ENCODE results near the gene MACROD2. TPM values are rescaled to one million over a fixed set of nuclear protein-coding genes. Genes with fewer than 3 reads are reported as not detected.

MACROD2 gene
- polyA plus RNA-seq, 4 donors = 1.00 to 4.8 (median 1.4) TPM

- H3K27me3 ChIP-seq (ENCODE audit: control insufficient read depth in 3 of 3, insufficient read depth in 3 of 3, low read length in 3 of 3) = no peaks in the 10 kb centered on the region
- no peak overlapping the region for H3K4me3 ChIP-seq (ENCODE audit: low read depth in 1 of 3, low read length in 3 of 3)
- H3K4me1 ChIP-seq (ENCODE audit: control insufficient read depth in 3 of 3, insufficient read depth in 2 of 3, low read depth in 1 of 3, low read length in 2 of 3) = peaks cover 0 to 3% (median 0%) of the 10 kb centered on the region in 3 donors
- 57 to 68% (median 63%) methylated on average over 1 of the region's 1 CpG for WGBS, 3 donors
- H3K36me3 ChIP-seq (ENCODE audit: control insufficient read depth in 3 of 3, insufficient read depth in 2 of 3, low read depth in 1 of 3, low read length in 3 of 3) = no peaks in the 10 kb centered on the region
- no peak for FAIRE-seq
- H3K9me3 ChIP-seq (ENCODE audit: control insufficient read depth in 2 of 2, insufficient read depth in 1 of 2, low read depth in 1 of 2, low read length in 1 of 2) = peaks cover 0 to 9% of the 10 kb centered on the region in 2 donors
- DNase-seq = no peak
- H3K27ac ChIP-seq (ENCODE audit: low read depth in 1 of 3, low read length in 2 of 3) = no peak overlapping the region
These were observed 1943.5 kb downstream of the MACROD2 start for GRCh38 chr20:15938847-15939246.

GRCh38 chr20:15940127-15940526 is 1944.8 kb downstream of the MACROD2 start:
- no peaks in the 10 kb centered on the region for H3K36me3 ChIP-seq (ENCODE audit: control insufficient read depth in 3 of 3, insufficient read depth in 2 of 3, low read depth in 1 of 3, low read length in 3 of 3)
- no peak overlapping the region for H3K27ac ChIP-seq (ENCODE audit: low read depth in 1 of 3, low read length in 2 of 3)
- no peaks in the 10 kb centered on the region for H3K27me3 ChIP-seq (ENCODE audit: control insufficient read depth in 3 of 3, insufficient read depth in 3 of 3, low read length in 3 of 3)
- peaks cover 0 to 3% (median 0%) of the 10 kb centered on the region in 3 donors for H3K4me1 ChIP-seq (ENCODE audit: control insufficient read depth in 3 of 3, insufficient read depth in 2 of 3, low read depth in 1 of 3, low read length in 2 of 3)
- H3K9me3 ChIP-seq (ENCODE audit: control insufficient read depth in 2 of 2, insufficient read depth in 1 of 2, low read depth in 1 of 2, low read length in 1 of 2) = peaks cover 0 to 9% of the 10 kb centered on the region in 2 donors
- FAIRE-seq (no peak), DNase-seq (no peak)
- WGBS, 3 donors = 79 to 90% (median 85%) methylated on average over 6 of the region's 6 CpGs
- no peak overlapping the region for H3K4me3 ChIP-seq (ENCODE audit: low read depth in 1 of 3, low read length in 3 of 3)

- no peak for FAIRE-seq
- 3 to 43% (median 35%) methylated on average over 1 of the region's 1 CpG for WGBS, 3 donors
- Histone ChIP-seq H3K9me3 (ENCODE audit: control insufficient read depth in 2 of 2, insufficient read depth in 1 of 2, low read depth in 1 of 2, low read length in 1 of 2) (peaks cover 0 to 9% of the 10 kb centered on the region in 2 donors), H3K27me3 (ENCODE audit: control insufficient read depth in 3 of 3, insufficient read depth in 3 of 3, low read length in 3 of 3) (no peaks in the 10 kb centered on the region), H3K36me3 (ENCODE audit: control insufficient read depth in 3 of 3, insufficient read depth in 2 of 3, low read depth in 1 of 3, low read length in 3 of 3) (no peaks in the 10 kb centered on the region), H3K4me1 (ENCODE audit: control insufficient read depth in 3 of 3, insufficient read depth in 2 of 3, low read depth in 1 of 3, low read length in 2 of 3) (peaks cover 0 to 3% (median 0%) of the 10 kb centered on the region in 3 donors), H3K27ac (ENCODE audit: low read depth in 1 of 3, low read length in 2 of 3) (no peak overlapping the region), H3K4me3 (ENCODE audit: low read depth in 1 of 3, low read length in 3 of 3) (no peak overlapping the region)
- no peak for DNase-seq
These were observed 1946.8 kb downstream of the MACROD2 start for GRCh38 chr20:15942130-15942529.

GRCh38 chr20:15945289-15945688 is 1950.0 kb downstream of the MACROD2 start:
- no peaks in the 10 kb centered on the region for H3K36me3 ChIP-seq (ENCODE audit: control insufficient read depth in 3 of 3, insufficient read depth in 2 of 3, low read depth in 1 of 3, low read length in 3 of 3)
- peaks cover 0 to 3% (median 0%) of the 10 kb centered on the region in 3 donors for H3K4me1 ChIP-seq (ENCODE audit: control insufficient read depth in 3 of 3, insufficient read depth in 2 of 3, low read depth in 1 of 3, low read length in 2 of 3)
- no peaks in the 10 kb centered on the region for H3K9me3 ChIP-seq (ENCODE audit: control insufficient read depth in 2 of 2, insufficient read depth in 1 of 2, low read depth in 1 of 2, low read length in 1 of 2)
- no peaks in the 10 kb centered on the region for H3K27me3 ChIP-seq (ENCODE audit: control insufficient read depth in 3 of 3, insufficient read depth in 3 of 3, low read length in 3 of 3)
- no peak overlapping the region for H3K27ac ChIP-seq (ENCODE audit: low read depth in 1 of 3, low read length in 2 of 3)
- DNase-seq = no peak
- no peak overlapping the region for H3K4me3 ChIP-seq (ENCODE audit: low read depth in 1 of 3, low read length in 3 of 3)
- no peak for FAIRE-seq

- 80 to 91% (median 85%) methylated on average over 3 of the region's 3 CpGs for WGBS, 3 donors
- H3K27me3 ChIP-seq (ENCODE audit: control insufficient read depth in 3 of 3, insufficient read depth in 3 of 3, low read length in 3 of 3) = no peaks in the 10 kb centered on the region
- H3K36me3 ChIP-seq (ENCODE audit: control insufficient read depth in 3 of 3, insufficient read depth in 2 of 3, low read depth in 1 of 3, low read length in 3 of 3) = no peaks in the 10 kb centered on the region
- no peak overlapping the region for H3K4me3 ChIP-seq (ENCODE audit: low read depth in 1 of 3, low read length in 3 of 3)
- peaks cover 0 to 2% of the 10 kb centered on the region in 2 donors for H3K9me3 ChIP-seq (ENCODE audit: control insufficient read depth in 2 of 2, insufficient read depth in 1 of 2, low read depth in 1 of 2, low read length in 1 of 2)
- DNase-seq = no peak
- no peak overlapping the region for H3K27ac ChIP-seq (ENCODE audit: low read depth in 1 of 3, low read length in 2 of 3)
- no peaks in the 10 kb centered on the region for H3K4me1 ChIP-seq (ENCODE audit: control insufficient read depth in 3 of 3, insufficient read depth in 2 of 3, low read depth in 1 of 3, low read length in 2 of 3)
- no peak for FAIRE-seq
These were observed 1954.1 kb downstream of the MACROD2 start for GRCh38 chr20:15949391-15949790.

- 67 to 82% (median 69%) methylated on average over 8 of the region's 8 CpGs for WGBS, 3 donors
- Histone ChIP-seq H3K27ac (ENCODE audit: low read depth in 1 of 3, low read length in 2 of 3) (no peak overlapping the region), H3K27me3 (ENCODE audit: control insufficient read depth in 3 of 3, insufficient read depth in 3 of 3, low read length in 3 of 3) (no peaks in the 10 kb centered on the region), H3K4me1 (ENCODE audit: control insufficient read depth in 3 of 3, insufficient read depth in 2 of 3, low read depth in 1 of 3, low read length in 2 of 3) (no peaks in the 10 kb centered on the region), H3K9me3 (ENCODE audit: control insufficient read depth in 2 of 2, insufficient read depth in 1 of 2, low read depth in 1 of 2, low read length in 1 of 2) (peaks cover 0 to 2% of the 10 kb centered on the region in 2 donors), H3K36me3 (ENCODE audit: control insufficient read depth in 3 of 3, insufficient read depth in 2 of 3, low read depth in 1 of 3, low read length in 3 of 3) (no peaks in the 10 kb centered on the region), H3K4me3 (ENCODE audit: low read depth in 1 of 3, low read length in 3 of 3) (no peak overlapping the region)
- DNase-seq (no peak), FAIRE-seq (no peak)
These were observed 1956.3 kb downstream of the MACROD2 start for GRCh38 chr20:15951658-15952057.

- Histone ChIP-seq H3K36me3 (ENCODE audit: control insufficient read depth in 3 of 3, insufficient read depth in 2 of 3, low read depth in 1 of 3, low read length in 3 of 3) (no peaks in the 10 kb centered on the region), H3K27ac (ENCODE audit: low read depth in 1 of 3, low read length in 2 of 3) (no peak overlapping the region), H3K4me1 (ENCODE audit: control insufficient read depth in 3 of 3, insufficient read depth in 2 of 3, low read depth in 1 of 3, low read length in 2 of 3) (no peaks in the 10 kb centered on the region), H3K4me3 (ENCODE audit: low read depth in 1 of 3, low read length in 3 of 3) (no peak overlapping the region), H3K27me3 (ENCODE audit: control insufficient read depth in 3 of 3, insufficient read depth in 3 of 3, low read length in 3 of 3) (no peaks in the 10 kb centered on the region), H3K9me3 (ENCODE audit: control insufficient read depth in 2 of 2, insufficient read depth in 1 of 2, low read depth in 1 of 2, low read length in 1 of 2) (no peaks in the 10 kb centered on the region)
- DNase-seq (no peak), FAIRE-seq (no peak)
- WGBS, 3 donors = 87 to 89% (median 87%) methylated on average over 4 of the region's 4 CpGs
These were observed 1962.8 kb downstream of the MACROD2 start for GRCh38 chr20:15958142-15958541.

GRCh38 chr20:15965165-15965564 is 1969.8 kb downstream of the MACROD2 start:
- no peaks in the 10 kb centered on the region for H3K27me3 ChIP-seq (ENCODE audit: control insufficient read depth in 3 of 3, insufficient read depth in 3 of 3, low read length in 3 of 3)
- no peak for DNase-seq
- no peaks in the 10 kb centered on the region for H3K36me3 ChIP-seq (ENCODE audit: control insufficient read depth in 3 of 3, insufficient read depth in 2 of 3, low read depth in 1 of 3, low read length in 3 of 3)
- H3K27ac ChIP-seq (ENCODE audit: low read depth in 1 of 3, low read length in 2 of 3) = no peak overlapping the region
- 72 to 79% (median 78%) methylated on average over 4 of the region's 4 CpGs for WGBS, 3 donors
- peak; percentile 82 for FAIRE-seq
- H3K9me3 ChIP-seq (ENCODE audit: control insufficient read depth in 2 of 2, insufficient read depth in 1 of 2, low read depth in 1 of 2, low read length in 1 of 2) = no peaks in the 10 kb centered on the region
- no peak overlapping the region for H3K4me3 ChIP-seq (ENCODE audit: low read depth in 1 of 3, low read length in 3 of 3)
- no peaks in the 10 kb centered on the region for H3K4me1 ChIP-seq (ENCODE audit: control insufficient read depth in 3 of 3, insufficient read depth in 2 of 3, low read depth in 1 of 3, low read length in 2 of 3)

GRCh38 chr20:15967334-15967733 is 1972.0 kb downstream of the MACROD2 start:
- H3K36me3 ChIP-seq (ENCODE audit: control insufficient read depth in 3 of 3, insufficient read depth in 2 of 3, low read depth in 1 of 3, low read length in 3 of 3) = no peaks in the 10 kb centered on the region
- no peaks in the 10 kb centered on the region for H3K4me1 ChIP-seq (ENCODE audit: control insufficient read depth in 3 of 3, insufficient read depth in 2 of 3, low read depth in 1 of 3, low read length in 2 of 3)
- no peak overlapping the region for H3K4me3 ChIP-seq (ENCODE audit: low read depth in 1 of 3, low read length in 3 of 3)
- FAIRE-seq (no peak), DNase-seq (no peak)
- H3K9me3 ChIP-seq (ENCODE audit: control insufficient read depth in 2 of 2, insufficient read depth in 1 of 2, low read depth in 1 of 2, low read length in 1 of 2) = no peaks in the 10 kb centered on the region
- H3K27ac ChIP-seq (ENCODE audit: low read depth in 1 of 3, low read length in 2 of 3) = no peak overlapping the region
- WGBS, 3 donors = 87 to 94% (median 92%) methylated on average over 5 of the region's 5 CpGs
- no peaks in the 10 kb centered on the region for H3K27me3 ChIP-seq (ENCODE audit: control insufficient read depth in 3 of 3, insufficient read depth in 3 of 3, low read length in 3 of 3)
